ENCODE data around the gene TGM1. TPM values are rescaled to one million over a fixed set of nuclear protein-coding genes. Genes with fewer than 3 reads are reported as not detected.

TGM1 gene
- total and polyA plus RNA-seq, 2 donors (not counting 1 experiment from before 2014, with no cell fraction given) = 2.7 to 11.9 TPM

- 98% methylated on average over 11 of the region's 11 CpGs for WGBS (ENCODE audit: insufficient coverage)
- H3K36me3 ChIP-seq (replicated peaks in 1 of 2; ENCODE audit: control extremely low read depth in 1 of 2, control insufficient read depth in 1 of 2, extremely low read depth in 1 of 2, insufficient read depth in 2 of 2, low read length in 1 of 2) = peaks cover 3 to 72% of the 10 kb centered on the region in 2 experiments
- POLR2A ChIA-PET = no interaction called here
- DNase-seq = no peak
- intact Hi-C loops (cut with micrococcal nuclease) = no loop called here
- no peak overlapping the region for H3K27ac Mint-ChIP-seq
- H3K4me1 Mint-ChIP-seq = peaks cover 36% of the 10 kb centered on the region
- H3K4me1 ChIP-seq (ENCODE audit: control insufficient read depth in 2 of 2, insufficient read depth in 2 of 2, low read length in 2 of 2) = peaks cover 12 to 24% of the 10 kb centered on the region in 2 donors
- no peaks in the 10 kb centered on the region for H3K9me3 ChIP-seq (ENCODE audit: control extremely low read depth in 1 of 3, control insufficient read depth in 2 of 3, insufficient read depth in 1 of 3, low read length in 2 of 3)
- ATAC-seq (ENCODE audit: low read depth) = no peak
- TF ChIP-seq EZH2 (IDR thresholded peaks at IDR 0.05; ENCODE audit: borderline replicate concordance, insufficient read depth, low read depth, low read length, poor library complexity, severe bottlenecking) (no peak), CTCF (IDR thresholded peaks at IDR 0.05) (no peak)
- H3K9me3 Mint-ChIP-seq (ENCODE audit: insufficient read depth) = no peaks in the 10 kb centered on the region
- H3K4me3 ChIP-seq (ENCODE audit: control extremely low read depth in 1 of 5, extremely low read depth in 1 of 5, insufficient read depth in 1 of 5, low read depth in 2 of 5, low read length in 4 of 5) = no peak overlapping the region
- H3K79me2 ChIP-seq (ENCODE audit: control insufficient read depth, insufficient read depth, low read length) = peaks cover 58% of the 10 kb centered on the region
- no peak overlapping the region for H3K9ac ChIP-seq (ENCODE audit: low read length)
- no peaks in the 10 kb centered on the region for H3K27me3 ChIP-seq (replicated peaks in 1 of 4; ENCODE audit: control extremely low read depth in 1 of 4, control insufficient read depth in 3 of 4, insufficient read depth in 4 of 4, low read length in 3 of 4)
- no peak overlapping the region for H3K4me3 Mint-ChIP-seq
- H2AFZ ChIP-seq (ENCODE audit: insufficient read depth, low read depth, low read length, poor library complexity, severe bottlenecking) = no peak overlapping the region
- CTCF ChIA-PET = interaction anchor here (1.4 to 10.9 kb wide), 4 partner anchors 14 to 60 kb away, joined by 3 to 254 read pairs (median 14); partner anchors contain the start of gene TINF2
- H3K27ac ChIP-seq (ENCODE audit: low read length in 2 of 2) = no peak overlapping the region
- no peaks in the 10 kb centered on the region for H3K27me3 Mint-ChIP-seq
- peaks cover 24% of the 10 kb centered on the region for H4K20me1 ChIP-seq (ENCODE audit: control insufficient read depth, insufficient read depth, low read length, poor library complexity, severe bottlenecking)
- H3K4me2 ChIP-seq (replicated peaks; ENCODE audit: low read depth, low read length, poor library complexity, severe bottlenecking) = no peak overlapping the region
Observed at GRCh38 chr14:24304019-24304387, 41.0 kb upstream of the TGM1 start.

- H3K4me1 ChIP-seq (ENCODE audit: control insufficient read depth in 2 of 2, insufficient read depth in 2 of 2, low read length in 2 of 2) = peaks cover 30 to 41% of the 10 kb centered on the region in 2 donors
- peak overlapping the region; percentile 58 to 93 (median 77) for H3K4me3 ChIP-seq (ENCODE audit: control extremely low read depth in 1 of 5, extremely low read depth in 1 of 5, insufficient read depth in 1 of 5, low read depth in 2 of 5, low read length in 4 of 5)
- peaks cover 55% of the 10 kb centered on the region for H3K79me2 ChIP-seq (ENCODE audit: control insufficient read depth, insufficient read depth, low read length)
- no peaks in the 10 kb centered on the region for H3K27me3 ChIP-seq (replicated peaks in 1 of 4; ENCODE audit: control extremely low read depth in 1 of 4, control insufficient read depth in 3 of 4, insufficient read depth in 4 of 4, low read length in 3 of 4)
- Mint-ChIP-seq H3K4me3 (peak overlapping the region; percentile 96), H3K4me1 (peaks cover 48% of the 10 kb centered on the region), H3K27ac (peak overlapping the region; percentile 83), H3K27me3 (no peaks in the 10 kb centered on the region), H3K9me3 (ENCODE audit: insufficient read depth) (no peaks in the 10 kb centered on the region)
- 50% methylated on average over 14 of the region's 16 CpGs for WGBS (ENCODE audit: insufficient coverage)
- CTCF ChIA-PET = interaction anchor here (0.8 to 10.9 kb wide), 15 partner anchors 8 to 292 kb away, joined by 3 to 254 read pairs (median 4); partner anchors contain the start of genes CHMP4A, CIDEB, IPO4 and KHNYN
- intact Hi-C loops (cut with micrococcal nuclease) = no loop called here
- peaks cover 4 to 51% of the 10 kb centered on the region in 2 experiments for H3K36me3 ChIP-seq (replicated peaks in 1 of 2; ENCODE audit: control extremely low read depth in 1 of 2, control insufficient read depth in 1 of 2, extremely low read depth in 1 of 2, insufficient read depth in 2 of 2, low read length in 1 of 2)
- no peaks in the 10 kb centered on the region for H3K9me3 ChIP-seq (ENCODE audit: control extremely low read depth in 1 of 3, control insufficient read depth in 2 of 3, insufficient read depth in 1 of 3, low read length in 2 of 3)
- H4K20me1 ChIP-seq (ENCODE audit: control insufficient read depth, insufficient read depth, low read length, poor library complexity, severe bottlenecking) = peaks cover 6% of the 10 kb centered on the region
- no peak for ATAC-seq (ENCODE audit: low read depth)
- H2AFZ ChIP-seq (ENCODE audit: insufficient read depth, low read depth, low read length, poor library complexity, severe bottlenecking) = peak overlapping the region; percentile 91
- peak overlapping the region; percentile 79 to 83 for H3K27ac ChIP-seq (ENCODE audit: low read length in 2 of 2)
- no peak for DNase-seq
- POLR2A ChIA-PET = interaction anchor here (0.6 to 4.1 kb wide), 7 partner anchors 11 to 194 kb away, joined by 3 to 47 read pairs (median 4); partner anchors contain the start of genes CBLN3, KHNYN, LTB4R and MDP1
- H3K4me2 ChIP-seq (replicated peaks; ENCODE audit: low read depth, low read length, poor library complexity, severe bottlenecking) = peak overlapping the region; percentile 93
- peak overlapping the region; percentile 90 for H3K9ac ChIP-seq (ENCODE audit: low read length)
- TF ChIP-seq EZH2 (IDR thresholded peaks at IDR 0.05; ENCODE audit: borderline replicate concordance, insufficient read depth, low read depth, low read length, poor library complexity, severe bottlenecking) (no peak), CTCF (IDR thresholded peaks at IDR 0.05) (no peak)
Observed at GRCh38 chr14:24300326-24300980, 37.5 kb upstream of the TGM1 start.

All from B cell (primary cell).